NCI-H1436 treated with DMSO at 0.1 percent for 48 hours (cell line): ENCODE measurements around the gene SEC24D.

Source experiments
- DNase-seq: peaks from one replicate; lab custom pipeline; 2025; lab: John Stamatoyannopoulos, UW

SEC24D gene

DNA sequence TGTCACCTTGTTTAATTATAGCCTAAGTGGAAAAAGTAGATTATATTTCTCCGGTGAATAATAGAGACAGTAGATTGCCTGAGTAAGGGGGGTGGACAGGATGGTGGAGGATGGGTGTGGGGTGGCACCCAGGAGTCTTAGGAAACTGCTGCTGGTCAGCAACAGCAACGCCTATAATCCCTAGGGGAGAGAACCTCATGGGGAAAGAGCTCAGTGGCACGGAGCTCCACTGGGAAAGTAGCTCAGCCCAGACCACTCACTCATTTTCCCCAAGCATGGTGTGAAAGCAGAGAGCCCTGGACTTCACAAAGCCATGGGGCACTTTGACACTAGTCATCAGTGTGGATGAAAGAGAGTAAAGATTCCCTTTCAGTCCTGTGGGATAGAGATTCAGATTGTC, 119.6 kb downstream of the SEC24D start:
- no peak for DNase-seq

DNA sequence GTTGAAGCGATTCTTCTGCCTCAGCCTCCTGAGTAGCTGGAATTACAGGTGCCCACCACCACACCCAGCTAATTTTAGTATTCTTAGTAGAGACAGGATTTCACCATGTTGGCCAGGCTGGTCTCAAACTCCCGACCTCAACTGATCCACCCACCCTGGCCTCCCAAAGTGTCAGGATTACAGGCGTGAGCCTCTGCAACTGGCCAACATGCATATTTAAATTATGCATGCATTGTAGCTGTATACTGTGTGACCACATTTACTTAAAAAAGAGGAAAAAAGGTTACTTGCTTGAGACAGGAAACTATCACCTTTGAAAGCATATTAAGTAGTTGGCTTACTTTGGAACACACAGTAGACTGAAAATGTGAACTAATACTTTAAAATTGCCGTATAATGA, 121.2 kb downstream of the SEC24D start:
- DNase-seq: no peak

DNA sequence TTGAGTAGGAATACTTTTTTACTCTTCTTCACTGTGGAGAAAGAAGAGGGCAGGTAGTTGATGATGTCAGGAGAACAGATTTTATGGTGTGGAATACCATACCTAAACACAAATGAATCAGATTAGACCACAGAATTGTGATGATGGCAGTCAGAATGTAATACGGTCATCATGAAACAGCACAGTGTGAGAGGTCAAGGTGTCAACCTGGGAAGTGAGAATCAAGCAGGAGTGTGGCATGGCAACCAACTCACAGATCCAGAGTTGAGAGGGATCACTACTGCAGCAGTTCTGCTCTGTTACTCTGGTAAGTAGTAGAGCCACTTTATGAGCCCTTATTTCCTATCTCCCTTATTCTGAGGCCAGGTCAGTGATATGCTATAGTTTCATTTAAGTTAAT, 123.1 kb downstream of the SEC24D start:
- DNase-seq: no peak

DNA sequence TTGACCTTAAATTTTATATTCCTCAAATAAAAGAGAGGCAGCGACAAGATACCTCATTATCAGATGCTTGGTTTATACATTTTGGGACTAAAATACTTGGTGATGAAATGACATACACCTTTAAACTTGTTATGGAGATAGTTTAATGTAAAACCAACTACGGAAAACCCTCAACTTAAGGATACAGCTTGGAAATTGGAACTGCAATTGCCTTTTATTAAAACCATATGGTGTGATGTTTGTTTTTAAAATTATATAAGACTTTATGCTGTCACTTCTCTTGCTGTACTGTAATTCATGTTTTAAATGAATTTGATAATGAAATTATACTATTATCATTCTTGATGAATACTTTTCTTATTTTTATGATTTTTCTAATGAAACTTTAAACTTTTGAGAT, 124.9 kb downstream of the SEC24D start:
- no peak for DNase-seq

DNA sequence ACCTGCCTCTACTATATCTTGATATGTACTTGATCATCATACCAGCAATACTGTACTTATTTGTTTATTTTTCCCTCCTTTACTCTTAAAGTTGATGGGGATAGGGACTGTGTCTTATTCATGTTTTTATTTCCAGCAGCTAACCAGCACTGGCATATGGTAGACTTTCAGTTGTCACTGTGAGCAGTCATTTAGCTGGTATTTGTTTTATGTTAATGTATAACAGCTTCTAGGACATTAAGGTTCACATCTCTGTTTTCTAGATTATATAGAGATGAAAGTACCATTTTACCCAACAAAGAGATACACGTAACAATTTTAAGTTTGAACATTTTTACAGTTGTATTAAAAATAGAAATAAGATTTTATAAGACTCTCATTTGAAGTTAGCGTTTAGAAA, 132.8 kb downstream of the SEC24D start:
- DNase-seq: no peak

GRCh38 chr4:118684873-118685811, 150.8 kb downstream of the SEC24D start, which contains the start of gene METTL14:
Gene METTL14 (plus strand): TSS chr4:118685392. CDS start chr4:118685535, 143 bp downstream.
- peak; percentile 46 for DNase-seq

DNA sequence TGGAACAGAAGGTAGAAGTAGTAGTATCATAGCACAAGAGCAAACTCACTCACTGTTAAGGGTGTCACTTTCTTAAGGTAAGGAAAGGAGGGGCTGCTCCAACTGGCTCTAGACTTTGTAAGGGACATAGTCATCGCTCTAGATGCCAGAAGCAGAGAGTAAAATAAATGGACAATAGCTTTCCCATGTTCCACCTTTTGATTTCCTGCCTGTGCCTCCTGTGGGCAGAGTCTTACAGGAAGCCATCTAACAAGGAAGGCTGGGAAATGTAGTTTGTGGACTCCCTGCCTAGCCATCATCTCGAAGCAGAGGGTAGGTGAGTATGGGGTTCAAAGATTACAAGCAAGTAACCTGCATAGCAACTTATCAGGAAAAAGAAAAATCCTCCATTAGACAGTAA, 152.4 kb downstream of the SEC24D start:
- DNase-seq: no peak

DNA sequence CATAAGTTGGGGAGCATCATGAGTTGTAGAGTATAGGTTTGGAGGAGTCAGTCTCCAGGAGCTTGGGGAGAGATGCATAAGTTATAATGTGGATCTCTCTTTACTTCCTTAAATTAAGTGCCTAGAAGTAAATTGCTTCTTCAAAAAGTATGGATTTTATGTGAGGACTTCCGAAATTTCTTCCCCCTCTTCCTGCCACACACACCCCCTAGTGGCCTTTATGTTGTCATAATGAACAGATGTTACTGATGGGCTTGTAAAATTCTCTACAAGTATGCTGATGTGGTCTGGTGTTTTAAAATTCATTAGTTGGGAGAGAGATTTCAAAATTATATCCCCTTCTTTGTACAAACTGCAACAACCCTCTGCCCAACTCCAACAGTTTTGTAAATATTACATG, 153.0 kb downstream of the SEC24D start:
- DNase-seq: no peak

- DNase-seq: no peak
These were observed 155.1 kb downstream of the SEC24D start for GRCh38 chr4:118680808-118681207.

DNA sequence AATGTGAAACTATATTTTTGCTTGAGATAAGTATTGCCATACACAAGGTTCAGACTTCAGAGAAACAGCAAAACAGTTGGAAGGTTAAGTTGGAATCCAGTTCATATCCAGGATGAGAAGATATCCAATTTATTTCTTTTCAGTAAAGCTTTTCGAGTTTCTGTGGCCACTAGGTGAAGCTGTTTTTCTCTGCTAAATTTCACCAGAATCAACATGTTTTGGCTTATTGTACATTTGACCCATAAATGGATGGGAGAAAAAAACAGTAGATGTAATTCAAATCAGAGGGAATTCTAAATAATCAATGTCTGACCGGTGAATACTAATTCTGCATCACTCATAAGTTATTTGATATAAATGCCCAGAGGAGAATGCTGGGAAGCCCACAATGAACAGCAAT, 159.8 kb downstream of the SEC24D start:
- no peak for DNase-seq
